Measurements from ENCODE around the gene CD2AP.

CD2AP gene

GRCh38 chr6:47453372-47453936, 24.1 kb upstream of the CD2AP start:
- no peak for TF ChIP-seq BACH2 (CRISPR knock-in tag; IDR thresholded peaks at IDR 0.05; ENCODE audit: borderline replicate concordance)
- TF ChIP-seq PATZ1 (CRISPR knock-in tag; IDR thresholded peaks at IDR 0.05; ENCODE audit: borderline replicate concordance): no peak
- no peak for TF ChIP-seq ISL1 (CRISPR knock-in tag; IDR thresholded peaks at IDR 0.05)
- no peak for TF ChIP-seq ZC3H10 (CRISPR knock-in tag; IDR thresholded peaks at IDR 0.05)
- no peak for TF ChIP-seq ZFP30 (CRISPR knock-in tag; IDR thresholded peaks at IDR 0.05)
- TF ChIP-seq TCF4 (CRISPR knock-in tag; IDR thresholded peaks at IDR 0.05; ENCODE audit: borderline replicate concordance): no peak
- no peak for ATAC-seq

DNA sequence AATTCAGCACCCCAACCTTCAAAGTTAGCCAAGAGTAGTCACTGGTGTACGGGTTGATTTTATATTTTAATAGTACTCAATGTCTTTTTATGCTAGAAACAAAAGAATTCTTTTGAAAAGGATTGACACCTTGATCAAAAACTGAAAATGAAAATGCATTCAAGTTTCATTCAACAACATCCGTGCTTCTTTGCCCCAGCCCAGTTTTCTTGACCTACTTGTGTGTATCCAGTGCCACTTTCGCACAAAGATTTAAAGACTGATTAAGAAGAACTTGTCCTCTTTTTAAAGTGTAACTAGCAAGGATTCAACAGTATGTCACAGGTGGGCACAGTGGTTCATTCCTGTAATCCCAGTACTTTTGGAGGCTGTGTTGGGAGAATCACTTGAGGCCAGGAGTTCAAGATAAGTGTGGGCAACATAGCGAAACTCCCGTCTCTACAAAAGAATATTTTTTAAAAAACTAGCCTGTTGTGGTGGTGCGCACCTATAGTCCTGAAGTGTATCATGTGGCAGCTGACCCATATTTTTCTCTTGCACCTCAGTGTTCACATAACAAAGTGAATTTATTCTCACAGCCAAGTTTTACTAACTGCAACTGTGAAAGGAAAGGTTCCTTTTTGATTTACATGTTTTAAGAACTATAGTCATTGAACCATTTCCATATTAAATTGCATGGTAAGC, 22.7 kb upstream of the CD2AP start:
- ATAC-seq: no peak
- TF ChIP-seq PPARA (CRISPR knock-in tag; IDR thresholded peaks at IDR 0.05; ENCODE audit: borderline replicate concordance) (no peak), BACH2 (CRISPR knock-in tag; IDR thresholded peaks at IDR 0.05; ENCODE audit: borderline replicate concordance) (no peak), ESRRG (CRISPR knock-in tag; IDR thresholded peaks at IDR 0.05) (no peak), ZNF70 (CRISPR knock-in tag; IDR thresholded peaks at IDR 0.05) (no peak), ZFP3 (CRISPR knock-in tag; IDR thresholded peaks at IDR 0.05) (no peak), TOX (CRISPR knock-in tag; IDR thresholded peaks at IDR 0.05; ENCODE audit: borderline replicate concordance) (no peak), ISL1 (CRISPR knock-in tag; IDR thresholded peaks at IDR 0.05) (no peak), CSRNP3 (CRISPR knock-in tag; IDR thresholded peaks at IDR 0.05) (no peak), CSDC2 (CRISPR knock-in tag; IDR thresholded peaks at IDR 0.05) (no peak), TCF4 (CRISPR knock-in tag; IDR thresholded peaks at IDR 0.05; ENCODE audit: borderline replicate concordance) (no peak), ZNF8 (CRISPR knock-in tag; IDR thresholded peaks at IDR 0.05) (no peak), GLIS3 (CRISPR knock-in tag; IDR thresholded peaks at IDR 0.05) (no peak), ZFP30 (CRISPR knock-in tag; IDR thresholded peaks at IDR 0.05) (no peak), OSR1 (CRISPR knock-in tag; IDR thresholded peaks at IDR 0.05) (no peak), CREB5 (CRISPR knock-in tag; IDR thresholded peaks at IDR 0.05; ENCODE audit: low read depth) (no peak), ARNTL (CRISPR knock-in tag; IDR thresholded peaks at IDR 0.05; ENCODE audit: borderline replicate concordance, low read depth) (no peak), ZNF565 (CRISPR knock-in tag; conservative IDR thresholded peaks at IDR 0.05; ENCODE audit: low read depth) (no peak), PATZ1 (CRISPR knock-in tag; IDR thresholded peaks at IDR 0.05; ENCODE audit: borderline replicate concordance) (no peak)
- TF ChIP-seq, protein P1, sequence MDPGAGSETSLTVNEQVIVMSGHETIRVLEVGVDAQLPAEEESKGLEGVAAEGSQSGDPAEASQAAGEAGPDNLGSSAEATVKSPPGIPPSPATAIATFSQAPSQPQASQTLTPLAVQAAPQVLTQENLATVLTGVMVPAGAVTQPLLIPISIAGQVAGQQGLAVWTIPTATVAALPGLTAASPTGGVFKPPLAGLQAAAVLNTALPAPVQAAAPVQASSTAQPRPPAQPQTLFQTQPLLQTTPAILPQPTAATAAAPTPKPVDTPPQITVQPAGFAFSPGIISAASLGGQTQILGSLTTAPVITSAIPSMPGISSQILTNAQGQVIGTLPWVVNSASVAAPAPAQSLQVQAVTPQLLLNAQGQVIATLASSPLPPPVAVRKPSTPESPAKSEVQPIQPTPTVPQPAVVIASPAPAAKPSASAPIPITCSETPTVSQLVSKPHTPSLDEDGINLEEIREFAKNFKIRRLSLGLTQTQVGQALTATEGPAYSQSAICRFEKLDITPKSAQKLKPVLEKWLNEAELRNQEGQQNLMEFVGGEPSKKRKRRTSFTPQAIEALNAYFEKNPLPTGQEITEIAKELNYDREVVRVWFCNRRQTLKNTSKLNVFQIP (CRISPR knock-in tag; IDR thresholded peaks at IDR 0.05; ENCODE audit: borderline replicate concordance, low read depth): no peak

DNA sequence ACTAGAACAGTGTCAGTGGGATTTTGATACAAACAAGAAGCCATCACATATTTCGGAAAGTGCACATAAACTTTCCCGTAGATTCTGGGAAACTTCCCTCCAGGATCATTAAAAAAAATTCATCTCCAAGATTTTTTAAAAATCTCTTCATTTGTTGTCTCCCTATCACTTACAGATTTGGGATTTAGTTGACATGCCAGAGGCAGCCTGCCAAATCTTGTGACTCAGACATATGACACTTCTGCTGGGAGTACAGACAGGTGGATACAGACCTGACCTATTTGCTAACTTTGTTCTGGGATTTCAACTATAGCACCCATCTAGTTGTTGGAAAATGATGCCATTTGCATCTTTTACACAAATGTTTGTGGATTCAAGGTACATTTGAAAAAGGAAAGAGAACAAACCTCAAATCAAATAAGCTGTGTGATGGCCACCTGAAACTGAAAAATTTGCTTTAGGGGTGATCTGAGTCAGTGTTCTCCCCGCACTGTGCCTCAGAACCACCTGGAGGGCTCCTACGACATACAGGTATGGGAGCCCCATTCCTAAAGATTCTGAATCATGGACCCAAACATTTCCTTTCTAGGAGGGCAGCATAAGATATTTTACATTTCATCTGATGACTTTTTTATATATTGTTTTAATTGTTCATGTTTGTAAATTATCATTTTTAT, 21.9 kb upstream of the CD2AP start:
- no peak for ATAC-seq
- no peak for TF ChIP-seq CREB5 (CRISPR knock-in tag; IDR thresholded peaks at IDR 0.05; ENCODE audit: low read depth)
- no peak for TF ChIP-seq ZNF8 (CRISPR knock-in tag; IDR thresholded peaks at IDR 0.05)
- no peak for TF ChIP-seq ZNF565 (CRISPR knock-in tag; conservative IDR thresholded peaks at IDR 0.05; ENCODE audit: low read depth)
- TF ChIP-seq CSRNP3 (CRISPR knock-in tag; IDR thresholded peaks at IDR 0.05): no peak
- no peak for TF ChIP-seq ESRRG (CRISPR knock-in tag; IDR thresholded peaks at IDR 0.05)
- TF ChIP-seq GLIS3 (CRISPR knock-in tag; IDR thresholded peaks at IDR 0.05): no peak
- TF ChIP-seq RARB (CRISPR knock-in tag; IDR thresholded peaks at IDR 0.05): no peak
- TF ChIP-seq ZFP3 (CRISPR knock-in tag; IDR thresholded peaks at IDR 0.05): no peak
- no peak for TF ChIP-seq TCF4 (CRISPR knock-in tag; IDR thresholded peaks at IDR 0.05; ENCODE audit: borderline replicate concordance)
- TF ChIP-seq BACH2 (CRISPR knock-in tag; IDR thresholded peaks at IDR 0.05; ENCODE audit: borderline replicate concordance): no peak

All from SK-N-SH treated with all-trans-retinoic acid at 6 μM for 48 hours (cell line).